Mesendoderm (in vitro differentiated cells): ENCODE data around the gene PIK3R4.

ENCODE experiments used
- DNase-seq: peaks from one replicate; pipeline ENCODE4 v3.0.0; 2013
- H2AK5ac ChIP-seq: 2 replicates; pipeline ENCODE4 v1.6.1; 2013; ENCODE audit warnings: low read length, inconsistent platforms
- H2BK120ac ChIP-seq: 2 replicates; pipeline ENCODE4 v1.6.1; 2013; ENCODE audit warnings: low read depth, mild to moderate bottlenecking, low read length, moderate library complexity, mixed read lengths
- H2BK15ac ChIP-seq: replicated peaks from 2 replicates; pipeline ENCODE4 v1.6.1; 2013; ENCODE audit warnings: low read depth, mild to moderate bottlenecking, moderate library complexity
- H2BK5ac ChIP-seq: 2 replicates; pipeline ENCODE4 v1.6.1; 2013; ENCODE audit warnings: low read length, inconsistent platforms
- H3K18ac ChIP-seq: 2 replicates; pipeline ENCODE4 v1.6.1; 2013; ENCODE audit warnings: mild to moderate bottlenecking, low read length, mixed read lengths
- H3K23ac ChIP-seq: one replicate; pipeline ENCODE4 v1.6.1; 2013; ENCODE audit warnings: low read length
- H3K27ac ChIP-seq: 2 replicates; pipeline ENCODE4 v1.5.1; 2013; ENCODE audit warnings: low read depth, mild to moderate bottlenecking, inconsistent platforms, low read length, moderate library complexity
- H3K27me3 ChIP-seq: 2 replicates; pipeline ENCODE4 v1.6.1; 2013; ENCODE audit warnings: low read length, control low read depth, mild to moderate bottlenecking, inconsistent platforms; ENCODE audit not compliant: insufficient read depth, poor library complexity
- H3K36me3 ChIP-seq: 2 replicates; pipeline ENCODE4 v1.6.1; 2013; ENCODE audit warnings: low read length, inconsistent platforms; ENCODE audit not compliant: control insufficient read depth, insufficient read depth
- H3K4ac ChIP-seq: one replicate; pipeline ENCODE4 v1.6.1; 2013; ENCODE audit warnings: low read depth, mild to moderate bottlenecking, low read length, moderate library complexity
- H3K4me1 ChIP-seq: 2 replicates; pipeline ENCODE4 v1.6.1; 2013; ENCODE audit warnings: low read depth, low read length, inconsistent platforms; ENCODE audit not compliant: control insufficient read depth
- H3K4me2 ChIP-seq: 2 replicates; pipeline ENCODE4 v1.6.1; 2013; ENCODE audit warnings: low read length
- H3K4me3 ChIP-seq: 2 replicates; pipeline ENCODE4 v1.5.1; 2013; ENCODE audit warnings: mild to moderate bottlenecking, low read length
- H3K56ac ChIP-seq: one replicate; pipeline ENCODE4 v1.6.1; 2013; ENCODE audit warnings: low read length
- H3K79me1 ChIP-seq: 2 replicates; pipeline ENCODE4 v1.6.1; 2013; ENCODE audit warnings: low read length, inconsistent platforms
- H3K79me2 ChIP-seq: 2 replicates; pipeline ENCODE4 v1.6.1; 2013; ENCODE audit warnings: mild to moderate bottlenecking, low read length; ENCODE audit not compliant: control insufficient read depth, insufficient read depth
- H3K9ac ChIP-seq: 2 replicates; pipeline ENCODE4 v1.6.1; 2013; ENCODE audit warnings: low read length, inconsistent platforms
- H4K5ac ChIP-seq: one replicate; pipeline ENCODE4 v1.6.1; 2013; ENCODE audit warnings: low read length
- H4K8ac ChIP-seq: one replicate; pipeline ENCODE4 v1.6.1; 2013; ENCODE audit warnings: low read depth, mild to moderate bottlenecking, control low read depth, low read length, moderate library complexity
- WGBS: extraction: QIAGEN DNeasy Blood & Tissue Kit; methylation state at CpG from one replicate; pipeline ENCODE4 v1.1.7; 2013; ENCODE audit warnings: low lambda C conversion rate, missing lambda C conversion rate; ENCODE audit not compliant: insufficient coverage; ENCODE audit errors: extremely low coverage; 5-methylcytosine and 5-hydroxymethylcytosine counted together

Gene PIK3R4

DNA sequence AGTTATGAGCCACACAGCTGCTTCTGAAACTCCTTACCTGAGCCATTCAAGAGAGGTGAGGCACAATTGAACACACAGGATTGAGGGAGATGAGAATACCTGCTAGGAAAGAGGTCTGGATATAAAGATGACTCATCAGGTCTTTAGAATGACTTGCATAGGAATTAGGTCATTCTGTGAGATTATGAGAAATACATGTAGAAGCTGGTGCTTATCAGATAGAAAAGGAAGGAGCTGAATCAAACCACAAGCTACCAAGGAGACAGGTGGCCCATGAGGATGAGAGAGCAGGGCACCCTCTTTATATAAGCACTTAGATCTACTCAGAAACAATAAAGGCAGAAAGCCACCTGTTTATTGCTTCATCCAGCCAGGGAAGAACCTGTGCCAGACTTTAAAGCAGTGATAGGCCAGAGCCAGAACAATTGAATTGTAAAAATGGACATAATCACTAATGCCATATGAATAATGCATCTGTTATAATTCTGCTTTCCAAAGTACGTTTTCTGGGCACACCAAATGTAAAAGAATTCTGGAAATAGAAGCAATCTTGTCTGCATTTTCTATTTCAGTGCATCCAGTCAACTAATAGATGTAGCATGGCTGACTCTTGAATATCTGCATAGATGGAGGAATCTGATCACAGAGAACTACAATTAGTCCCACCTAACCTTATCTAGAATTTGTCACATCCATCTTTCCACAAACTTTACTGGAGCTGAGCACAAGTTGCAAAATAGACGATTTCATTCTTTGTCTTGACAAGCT, 74.9 kb downstream of the PIK3R4 start:
- DNase-seq = peak; percentile 14
- H3K36me3 ChIP-seq = no peaks in the 10 kb centered on the region
- no peak overlapping the region for H3K23ac ChIP-seq

GRCh38 chr3:130669740-130670139, 76.9 kb downstream of the PIK3R4 start:
- Histone ChIP-seq H2BK15ac (no peak overlapping the region), H2BK5ac (no peak overlapping the region), H4K5ac (no peak overlapping the region), H4K8ac (no peak overlapping the region), H2AK5ac (no peak overlapping the region), H3K79me1 (no peaks in the 10 kb centered on the region), H3K36me3 (no peaks in the 10 kb centered on the region), H3K27ac (no peak overlapping the region), H3K56ac (no peak overlapping the region), H3K4me2 (no peak overlapping the region), H3K79me2 (no peaks in the 10 kb centered on the region), H3K27me3 (no peaks in the 10 kb centered on the region), H3K4ac (no peak overlapping the region), H3K4me3 (no peak overlapping the region), H3K4me1 (no peaks in the 10 kb centered on the region), H3K9ac (no peak overlapping the region), H2BK120ac (no peak overlapping the region), H3K18ac (no peak overlapping the region), H3K23ac (no peak overlapping the region)
- DNase-seq = no peak
- WGBS = no CpG with 5 or more reads among the region's 2 CpGs

More for the DNA sequence above, 74.9 kb downstream of the PIK3R4 start:
- Histone ChIP-seq H3K27ac (no peak overlapping the region), H4K5ac (no peak overlapping the region), H3K4me1 (no peaks in the 10 kb centered on the region), H3K27me3 (no peaks in the 10 kb centered on the region), H3K56ac (no peak overlapping the region), H3K79me2 (no peaks in the 10 kb centered on the region), H2AK5ac (no peak overlapping the region), H3K79me1 (no peaks in the 10 kb centered on the region), H2BK15ac (no peak overlapping the region), H3K4ac (no peak overlapping the region), H3K4me3 (no peak overlapping the region), H4K8ac (no peak overlapping the region), H3K18ac (no peak overlapping the region), H2BK5ac (no peak overlapping the region), H2BK120ac (no peak overlapping the region), H3K9ac (no peak overlapping the region), H3K4me2 (no peak overlapping the region)
- WGBS = no CpG with 5 or more reads among the region's 2 CpGs

DNA sequence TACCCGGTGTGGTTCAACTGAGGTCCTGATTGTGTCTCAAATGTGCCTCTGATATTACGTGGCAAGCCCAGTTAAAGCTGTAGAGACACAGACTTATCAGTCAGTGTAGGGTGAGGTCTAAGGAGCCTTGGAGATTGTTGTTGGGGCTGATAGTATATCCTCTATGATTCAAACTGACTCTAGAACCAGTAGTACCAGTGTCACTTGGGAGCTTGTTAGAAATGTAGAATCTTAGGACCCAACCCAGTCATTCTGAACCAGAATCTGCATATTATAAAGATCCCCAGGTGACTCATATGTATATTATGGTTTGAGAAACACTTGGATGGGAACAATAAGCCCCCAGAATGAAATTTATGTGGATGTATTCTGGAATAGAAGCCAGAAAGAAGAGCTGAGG, 83.5 kb downstream of the PIK3R4 start:
- Histone ChIP-seq H3K18ac (no peak overlapping the region), H2BK5ac (no peak overlapping the region), H3K27me3 (no peaks in the 10 kb centered on the region), H3K79me2 (no peaks in the 10 kb centered on the region), H3K23ac (no peak overlapping the region), H2AK5ac (no peak overlapping the region), H3K79me1 (no peaks in the 10 kb centered on the region), H2BK15ac (no peak overlapping the region), H3K9ac (no peak overlapping the region), H3K56ac (no peak overlapping the region), H4K5ac (no peak overlapping the region), H3K4me1 (no peaks in the 10 kb centered on the region), H2BK120ac (no peak overlapping the region), H4K8ac (no peak overlapping the region), H3K4me2 (no peak overlapping the region), H3K4ac (no peak overlapping the region), H3K4me3 (no peak overlapping the region), H3K36me3 (no peaks in the 10 kb centered on the region), H3K27ac (no peak overlapping the region)
- WGBS = no CpG with 5 or more reads among the region's 2 CpGs
- DNase-seq = no peak

DNA sequence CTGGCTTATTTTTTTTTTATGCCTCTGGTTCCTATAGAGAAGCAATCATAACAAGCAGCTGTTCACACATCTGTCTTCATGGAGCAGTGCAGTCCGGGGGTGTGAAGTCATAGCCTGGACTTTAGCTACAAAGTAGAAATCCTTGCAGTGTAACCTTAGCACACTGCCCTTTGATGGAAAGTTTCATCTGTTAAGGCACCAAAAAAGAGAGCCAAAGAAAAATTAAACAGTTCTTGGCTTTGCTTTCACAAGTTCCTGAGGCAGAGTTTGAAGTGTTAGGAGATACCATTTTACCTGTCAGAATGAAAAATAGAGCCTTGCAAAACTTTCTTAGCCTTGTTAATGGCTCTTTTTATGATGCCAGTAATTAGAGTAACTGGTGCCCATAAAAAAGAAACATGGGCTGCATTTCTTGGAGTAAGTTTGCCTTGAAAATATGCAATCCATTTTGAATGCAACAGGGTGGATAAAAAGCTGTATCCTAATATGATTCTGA, 84.1 kb downstream of the PIK3R4 start:
- Histone ChIP-seq H3K4me3 (no peak overlapping the region), H3K27ac (no peak overlapping the region), H4K5ac (no peak overlapping the region), H3K23ac (no peak overlapping the region), H3K18ac (no peak overlapping the region), H3K27me3 (no peaks in the 10 kb centered on the region), H4K8ac (no peak overlapping the region), H3K9ac (no peak overlapping the region), H3K4me1 (no peaks in the 10 kb centered on the region), H3K36me3 (no peaks in the 10 kb centered on the region), H3K4me2 (no peak overlapping the region), H2BK120ac (no peak overlapping the region), H3K79me2 (no peaks in the 10 kb centered on the region), H2BK15ac (no peak overlapping the region), H2AK5ac (no peak overlapping the region), H3K4ac (no peak overlapping the region), H2BK5ac (no peak overlapping the region), H3K79me1 (no peaks in the 10 kb centered on the region), H3K56ac (no peak overlapping the region)
- DNase-seq = no peak
- WGBS = no CpG with 5 or more reads among the region's 1 CpG

GRCh38 chr3:130661140-130661891, 85.3 kb downstream of the PIK3R4 start:
- Histone ChIP-seq H2BK120ac (no peak overlapping the region), H3K79me2 (no peaks in the 10 kb centered on the region), H3K56ac (no peak overlapping the region), H3K79me1 (no peaks in the 10 kb centered on the region), H2AK5ac (no peak overlapping the region), H3K9ac (no peak overlapping the region), H3K4me3 (no peak overlapping the region), H2BK15ac (no peak overlapping the region), H3K4me1 (no peaks in the 10 kb centered on the region), H4K8ac (no peak overlapping the region), H3K4me2 (no peak overlapping the region), H3K36me3 (no peaks in the 10 kb centered on the region), H4K5ac (no peak overlapping the region), H3K27me3 (no peaks in the 10 kb centered on the region), H3K27ac (no peak overlapping the region), H3K18ac (no peak overlapping the region), H3K4ac (no peak overlapping the region), H3K23ac (no peak overlapping the region), H2BK5ac (no peak overlapping the region)
- no CpG with 5 or more reads among the region's 7 CpGs for WGBS
- DNase-seq = no peak
